ENCODE measurements around the gene LIPJ. TPM values are rescaled to one million over a fixed set of nuclear protein-coding genes. Genes with fewer than 3 reads are reported as not detected.

Gene LIPJ
- total and polyA plus RNA-seq, 10 of the 15 experiments (the other 5 are each of a cell fraction or from before 2014, with no cell fraction given): 0.03 to 0.23 (median 0.08) TPM; not detected in 5

GRCh38 chr10:88598055-88598454 lies 11.5 kb downstream of the LIPJ start (continued):
- TF ChIP-seq ZNF592 (IDR thresholded peaks at IDR 0.05) (no peak), PML (IDR thresholded peaks at IDR 0.05; ENCODE audit: low read length) (no peak), HCFC1 (IDR thresholded peaks at IDR 0.05; ENCODE audit: low read length) (no peak), ZNF217 (IDR thresholded peaks at IDR 0.05) (no peak), NR2C2 (IDR thresholded peaks at IDR 0.05; ENCODE audit: borderline replicate concordance, control insufficient read depth, insufficient read length, low read depth) (no peak), RB1 (IDR thresholded peaks at IDR 0.05; ENCODE audit: borderline replicate concordance) (no peak), CHD4 (IDR thresholded peaks at IDR 0.05) (no peak), RCOR1 (conservative IDR thresholded peaks at IDR 0.05; ENCODE audit: low read depth, low read length) (no peak), PBX3 (IDR thresholded peaks at IDR 0.05; ENCODE audit: insufficient replicate concordance, low read depth, low read length) (peak; percentile 71), NBN (IDR thresholded peaks at IDR 0.05) (no peak), ZZZ3 (IDR thresholded peaks at IDR 0.05; ENCODE audit: control insufficient read depth, insufficient read length, low read depth) (no peak), BACH1 (IDR thresholded peaks at IDR 0.05; ENCODE audit: borderline replicate concordance) (no peak), ETV6 (conservative IDR thresholded peaks at IDR 0.05 in 1 of 2, IDR thresholded peaks at IDR 0.05 in 1 of 2; ENCODE audit: borderline replicate concordance in 1 of 2, low read depth in 1 of 2) (0 out of 4 replicates have a peak, but pooled peaks of 1 of the 2 experiments have one; percentile 31), NFIC (IDR thresholded peaks at IDR 0.05; ENCODE audit: low read depth, low read length) (peak; percentile 27; the same call in 1 of the 2 replicates), YY1 (IDR thresholded peaks at IDR 0.05; ENCODE audit: low read depth, low read length) (no peak), GABPA (IDR thresholded peaks at IDR 0.05; ENCODE audit: low read depth) (no peak), SUPT20H (IDR thresholded peaks at IDR 0.05; ENCODE audit: borderline replicate concordance, control insufficient read depth, low read depth, low read length) (no peak), MEF2B (IDR thresholded peaks at IDR 0.05; ENCODE audit: partially characterized antibody, poor library complexity, severe bottlenecking) (no peak), RUNX3 (IDR thresholded peaks at IDR 0.05; ENCODE audit: low read length) (peak; percentile 38), STAT1 (conservative IDR thresholded peaks at IDR 0.05) (no peak), CBX5 (IDR thresholded peaks at IDR 0.05; ENCODE audit: low read depth) (no peak), HDAC2 (IDR thresholded peaks at IDR 0.05) (no peak), ZBTB4 (CRISPR knock-in tag; IDR thresholded peaks at IDR 0.05) (no peak), IRF4 (IDR thresholded peaks at IDR 0.05; ENCODE audit: low read depth, low read length) (no peak), CEBPB (IDR thresholded peaks at IDR 0.05; ENCODE audit: borderline replicate concordance in 1 of 2, low read depth in 2 of 2, low read length in 2 of 2) (no peak; a peak in 1 of 4 replicates)
